K562 (cell line): ENCODE measurements around the gene MIEN1. TPM values are rescaled to one million over a fixed set of nuclear protein-coding genes. Genes with fewer than 3 reads are reported as not detected.

ENCODE experiments used
- ATAC-seq: fragments of 200-7000 bp; cut with Tn5 transposase; 3 replicates; pipeline ENCODE4 v1.9.1; 2020; ENCODE audit warnings: moderate library complexity
- BruUV-seq: library from RNA; stranded (reverse); fragments of 400-500 nt; replicated peaks from 2 replicates; lab custom pipeline; 2021; lab: Mats Ljungman, UMichigan
- CTCF ChIA-PET: fragments of 300-600 bp; formaldehyde crosslinking; extraction: SDS; loops from one replicate; lab custom pipeline; 2021; ENCODE audit warnings: low intra/inter-chr PET ratio; lab: Yijun Ruan, JAX
- POLR2A ChIA-PET: fragments of 300-600, 350-650 bp; sonication (Branson Sonifier 250); formaldehyde crosslinking; extraction: SDS; loops from one replicate; lab custom pipeline; 2021; ENCODE audit warnings: antibody characterized with exemption, inconsistent platforms; lab: Yijun Ruan, JAX
- DNase-seq, 4 experiments: peaks; one replicate each; pipeline versions ENCODE4 v3.0.0 to v3.0.0-alpha.2; 2011 to 2018; ENCODE audit warnings: low spot score in 3 of 4, mixed read lengths in 3 of 4; ENCODE audit errors: extremely low read depth in 1 of 4
- FAIRE-seq: peaks from 2 replicates; lab custom pipeline; 2011; peaks lifted over from hg19 to GRCh38; lab: Jason Lieb, UNC
- H2AFZ ChIP-seq: 2 replicates; pipeline ENCODE4 v1.6.0; 2011; ENCODE audit warnings: low read depth, low read length, control low read depth, inconsistent platforms
- H3K27ac ChIP-seq: fragments of 200-600 bp; 3 replicates; pipeline ENCODE4 v1.8.0; 2011; ENCODE audit warnings: low read depth, mild to moderate bottlenecking, control low read depth, inconsistent platforms, low read length, moderate library complexity, mixed read lengths; ENCODE audit errors: extremely low read depth
- H3K27me3 ChIP-seq, 2 experiments: fragments of 300-600 bp in 1 of 2; 2 replicates in 1 of 2; 3 replicates in 1 of 2; pipeline versions ENCODE4 v1.6.0 to v1.8.0; 2011; ENCODE audit warnings: inconsistent platforms in 2 of 2, low read length in 2 of 2, mild to moderate bottlenecking in 1 of 2, mixed read lengths in 1 of 2, moderate library complexity in 1 of 2; ENCODE audit not compliant: control insufficient read depth in 2 of 2, insufficient read depth in 2 of 2
- H3K36me3 ChIP-seq: fragments of 300-600 bp; 3 replicates; pipeline ENCODE4 v1.8.0; 2011; ENCODE audit warnings: mild to moderate bottlenecking, low read length, inconsistent platforms; ENCODE audit not compliant: control insufficient read depth, insufficient read depth
- H3K4me1 ChIP-seq, 2 experiments: fragments of 200-600 bp in 1 of 2; replicated peaks in 1 of 2; 2 replicates in 1 of 2; 3 replicates in 1 of 2; pipeline versions ENCODE4 v1.5.1 to v1.8.0; 2011; ENCODE audit warnings: inconsistent platforms in 2 of 2, low read length in 2 of 2, mild to moderate bottlenecking in 1 of 2, mixed read lengths in 1 of 2, moderate library complexity in 1 of 2; ENCODE audit not compliant: control insufficient read depth in 2 of 2, insufficient read depth in 2 of 2
- H3K4me2 ChIP-seq: 2 replicates; pipeline ENCODE4 v1.6.1; 2011; ENCODE audit warnings: low read length, control low read depth, inconsistent platforms, mixed read lengths; ENCODE audit not compliant: insufficient read depth
- H3K4me3 ChIP-seq: fragments of 200-600 bp; sonication (generic), shearing (Covaris generic); 2 replicates; pipeline ENCODE4 v1.5.1; 2016; ENCODE audit warnings: control low read depth, inconsistent platforms
- H3K79me2 ChIP-seq: fragments of 200-600 bp; 3 replicates; pipeline ENCODE4 v1.8.0; 2011; ENCODE audit warnings: low read length, inconsistent platforms; ENCODE audit not compliant: control insufficient read depth, insufficient read depth
- H3K9ac ChIP-seq, 2 experiments: 2 replicates each; pipeline versions ENCODE4 v1.6.0 to v1.6.1; 2011; ENCODE audit warnings: low read depth in 2 of 2, low read length in 2 of 2, control low read depth in 1 of 2, inconsistent platforms in 1 of 2, mild to moderate bottlenecking in 1 of 2, mixed read lengths in 1 of 2; ENCODE audit not compliant: insufficient read depth in 1 of 2
- H3K9me1 ChIP-seq: one replicate; pipeline ENCODE4 v1.6.0; 2011; ENCODE audit warnings: inconsistent platforms, mild to moderate bottlenecking, low read length, moderate library complexity; ENCODE audit not compliant: control insufficient read depth, insufficient read depth
- H3K9me3 ChIP-seq: replicated peaks from 2 replicates; pipeline ENCODE4 v1.5.1; 2011; ENCODE audit warnings: low read depth, low read length, inconsistent platforms; ENCODE audit not compliant: control insufficient read depth, insufficient read depth
- H4K20me1 ChIP-seq: replicated peaks from 2 replicates; pipeline ENCODE4 v1.6.1; 2011; ENCODE audit warnings: low read length, inconsistent platforms, mixed read lengths; ENCODE audit not compliant: control insufficient read depth, insufficient read depth
- BDP1 ChIP-seq: IDR thresholded peaks from 3 replicates; pipeline ENCODE4 v1.6.1; 2011; ENCODE audit not compliant: insufficient read length, insufficient read depth
- FOXA1 ChIP-seq: fragments of 450-650 bp; IDR thresholded peaks from 2 replicates; pipeline ENCODE4 v1.6.1; 2016; ENCODE audit warnings: mild to moderate bottlenecking, borderline replicate concordance
- HDAC8 ChIP-seq: fragments of 450-650 bp; IDR thresholded peaks from 2 replicates; pipeline ENCODE4 v1.6.1; 2016; ENCODE audit warnings: mild to moderate bottlenecking, missing genetic modification characterization, moderate library complexity, missing compliant biosample characterization
- HNRNPH1 ChIP-seq: fragments of 200-400 bp; formaldehyde crosslinking; optimal IDR thresholded peaks from 2 replicates; pipeline ENCODE3; 2017; ENCODE audit warnings: low read depth, mild to moderate bottlenecking, low read length, moderate library complexity
- MBD2 ChIP-seq: sonication (generic); IDR thresholded peaks from 2 replicates; pipeline ENCODE4 v1.6.1; 2016; ENCODE audit warnings: low read depth, borderline replicate concordance
- MTA1 ChIP-seq: fragments of 450-650 bp; IDR thresholded peaks from 2 replicates; pipeline ENCODE4 v1.6.1; 2017; ENCODE audit warnings: borderline replicate concordance
- MYBL2 ChIP-seq, 2 experiments: fragments of 450-650 bp in 1 of 2; sonication (generic) in 1 of 2; formaldehyde crosslinking in 1 of 2; IDR thresholded peaks; 2 replicates each; pipeline versions ENCODE4 v1.6.1 to v1.8.1; 2017 to 2022; ENCODE audit warnings: borderline replicate concordance in 1 of 2, inconsistent platforms in 1 of 2, low read depth in 1 of 2, mild to moderate bottlenecking in 1 of 2, missing genetic modification reagents in 1 of 2, moderate library complexity in 1 of 2
- TFAM ChIP-seq: fragments of 250-450 bp; sonication (Bioruptor Pico); conservative IDR thresholded peaks from 2 replicates; pipeline ENCODE4 v1.5.0; 2021; ENCODE audit warnings: mild to moderate bottlenecking, moderate library complexity
- TGIF2 ChIP-seq: sonication (generic); formaldehyde crosslinking; IDR thresholded peaks from 2 replicates; pipeline ENCODE4 v1.8.1; 2022; ENCODE audit warnings: mild to moderate bottlenecking, missing genetic modification reagents, moderate library complexity
- ZNF143 ChIP-seq: sonication (generic); formaldehyde crosslinking; IDR thresholded peaks from 2 replicates; pipeline ENCODE4 v1.9.0; 2022; ENCODE audit warnings: mild to moderate bottlenecking, missing genetic modification reagents
- ZNF79 ChIP-seq: fragments of 250-450 bp; sonication (Bioruptor Pico); IDR thresholded peaks from 2 replicates; pipeline ENCODE4 v1.4.0; 2020; ENCODE audit warnings: low read depth, mild to moderate bottlenecking, moderate library complexity
- WGBS: fragments of 100-300 bp; shearing (Covaris generic); methylation state at CpG from one replicate; pipeline ENCODE4 v1.1.6; 2016; ENCODE audit warnings: low coverage, mixed read lengths; ENCODE audit not compliant: insufficient coverage; ENCODE audit errors: missing lambda C conversion rate; 5-methylcytosine and 5-hydroxymethylcytosine counted together
- in situ Hi-C: fragments of 300-500 bp; cut with MboI; formaldehyde crosslinking; loops from 4 replicates; pipeline ENCODE4 v1.15.0; 2018; ENCODE audit warnings: inconsistent platforms, mixed read lengths
- intact Hi-C: fragments of 100-400 bp; cut with micrococcal nuclease; formaldehyde crosslinking; loops from 2 replicates; pipeline ENCODE4 v1.14.2; 2022
- polyA plus RNA-seq, 8 experiments: library from polyadenylated mRNA; depleted of rRNA in 4 of 8; stranded (reverse) in 5 of 8; unstranded in 3 of 8; fragments of >200 nt; fragmentation: Nextera tagmentation in 2 of 8; fragmentation: Illumina TruSeq in 1 of 8; extraction: Ambion mirVana in 2 of 8; extraction: Trizol in 1 of 8; gene quantifications; 2 replicates each; pipeline versions ENCODE4 v1.2.1 to v1.2.3, GENCODE V29; 2011 to 2014; ENCODE audit warnings: inconsistent platforms in 1 of 8, missing spikeins in 1 of 8
- total RNA-seq, 7 experiments: library from RNA; depleted of rRNA in 6 of 7; stranded (reverse); fragments of >200 nt in 6 of 7; fragmentation: Illumina TruSeq in 2 of 7; extraction: Trizol in 2 of 7; gene quantifications; 2 replicates each; pipeline versions ENCODE4 v1.2.1 to v1.2.3, GENCODE V29; 2011 to 2021; ENCODE audit warnings: low replicate concordance in 1 of 7
- TF ChIP-seq, protein P1 (sequence below), 2 experiments: fragments of 450-650 bp; conservative IDR thresholded peaks; 2 replicates each; pipeline ENCODE4 v1.6.1; 2017; ENCODE audit warnings: mild to moderate bottlenecking in 2 of 2, moderate library complexity in 2 of 2
- TF ChIP-seq, protein P2 (sequence below): fragments of 450-650 bp; formaldehyde crosslinking; IDR thresholded peaks from 2 replicates; pipeline ENCODE4 v1.4.0; 2022; ENCODE audit warnings: missing genetic modification characterization

Gene MIEN1
- total and polyA plus RNA-seq, 9 of the 15 experiments (the other 6 are each of a cell fraction or from before 2014, with no cell fraction given): 61.3 to 142 (median 78.9) TPM

DNA sequence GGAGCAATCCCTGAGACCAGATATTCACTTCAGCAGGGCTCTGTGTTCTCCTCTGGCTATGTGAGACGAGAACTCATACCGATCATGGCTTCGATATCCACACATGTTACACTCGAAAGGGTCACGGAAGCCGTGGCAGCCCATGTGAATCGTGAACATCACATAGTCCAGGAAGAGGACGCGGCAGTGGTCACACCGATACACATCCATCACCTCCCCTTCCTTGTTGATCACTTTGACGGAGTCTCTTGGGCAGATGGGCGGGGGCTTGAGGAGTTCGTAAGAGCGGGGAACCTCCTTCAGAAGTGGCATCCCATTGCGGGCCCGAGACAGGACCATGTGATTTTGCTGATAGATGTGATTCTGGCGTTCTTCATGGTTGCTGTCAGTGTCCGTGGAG lies 35.4 kb upstream of the MIEN1 start:
- Histone ChIP-seq H3K4me1 (no peaks in the 10 kb centered on the region), H3K4me3 (no peak overlapping the region), H3K27me3 (peaks cover 37 to 49% of the 10 kb centered on the region in 2 experiments), H4K20me1 (no peaks in the 10 kb centered on the region), H3K9ac (no peak overlapping the region), H3K9me3 (no peaks in the 10 kb centered on the region), H3K9me1 (no peaks in the 10 kb centered on the region), H3K79me2 (no peaks in the 10 kb centered on the region), H3K27ac (no peak overlapping the region), H2AFZ (no peak overlapping the region), H3K36me3 (no peaks in the 10 kb centered on the region), H3K4me2 (no peak overlapping the region)
- CTCF ChIA-PET: no interaction called here
- FAIRE-seq (peak; percentile 6), ATAC-seq (no peak), DNase-seq (no peak)
- 19% methylated on average over 18 of the region's 18 CpGs for WGBS
- in situ Hi-C loops: no loop called here
- POLR2A ChIA-PET: interaction anchor here (1.2 kb wide), 1 partner anchor 21 kb away, joined by 4 read pairs; no protein-coding TSS in a partner anchor
- no TSS peak for BruUV-seq
- TF ChIP-seq, protein P1, sequence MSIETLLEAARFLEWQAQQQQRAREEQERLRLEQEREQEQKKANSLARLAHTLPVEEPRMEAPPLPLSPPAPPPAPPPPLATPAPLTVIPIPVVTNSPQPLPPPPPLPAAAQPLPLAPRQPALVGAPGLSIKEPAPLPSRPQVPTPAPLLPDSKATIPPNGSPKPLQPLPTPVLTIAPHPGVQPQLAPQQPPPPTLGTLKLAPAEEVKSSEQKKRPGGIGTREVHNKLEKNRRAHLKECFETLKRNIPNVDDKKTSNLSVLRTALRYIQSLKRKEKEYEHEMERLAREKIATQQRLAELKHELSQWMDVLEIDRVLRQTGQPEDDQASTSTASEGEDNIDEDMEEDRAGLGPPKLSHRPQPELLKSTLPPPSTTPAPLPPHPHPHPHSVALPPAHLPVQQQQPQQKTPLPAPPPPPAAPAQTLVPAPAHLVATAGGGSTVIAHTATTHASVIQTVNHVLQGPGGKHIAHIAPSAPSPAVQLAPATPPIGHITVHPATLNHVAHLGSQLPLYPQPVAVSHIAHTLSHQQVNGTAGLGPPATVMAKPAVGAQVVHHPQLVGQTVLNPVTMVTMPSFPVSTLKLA (conservative IDR thresholded peaks at IDR 0.05): no peak
- TF ChIP-seq, protein P2, sequence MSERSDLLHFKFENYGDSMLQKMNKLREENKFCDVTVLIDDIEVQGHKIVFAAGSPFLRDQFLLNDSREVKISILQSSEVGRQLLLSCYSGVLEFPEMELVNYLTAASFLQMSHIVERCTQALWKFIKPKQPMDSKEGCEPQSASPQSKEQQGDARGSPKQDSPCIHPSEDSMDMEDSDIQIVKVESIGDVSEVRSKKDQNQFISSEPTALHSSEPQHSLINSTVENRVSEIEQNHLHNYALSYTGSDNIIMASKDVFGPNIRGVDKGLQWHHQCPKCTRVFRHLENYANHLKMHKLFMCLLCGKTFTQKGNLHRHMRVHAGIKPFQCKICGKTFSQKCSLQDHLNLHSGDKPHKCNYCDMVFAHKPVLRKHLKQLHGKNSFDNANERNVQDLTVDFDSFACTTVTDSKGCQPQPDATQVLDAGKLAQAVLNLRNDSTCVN (CRISPR knock-in tag): no peak
- TF ChIP-seq HNRNPH1: no peak
- no peak for TF ChIP-seq MTA1
- no peak for TF ChIP-seq BDP1
- TF ChIP-seq ZNF79: no peak
- TF ChIP-seq HDAC8 (tag): no peak
- TF ChIP-seq MYBL2 (IDR thresholded peaks at IDR 0.05; ENCODE audit: low read depth): no peak
- no peak for TF ChIP-seq MYBL2 (CRISPR knock-in tag; IDR thresholded peaks at IDR 0.05; ENCODE audit: borderline replicate concordance)
- TF ChIP-seq ZNF143 (CRISPR knock-in tag): no peak
- TF ChIP-seq MBD2: no peak
- no peak for TF ChIP-seq FOXA1
- TF ChIP-seq TGIF2 (CRISPR knock-in tag): no peak
- TF ChIP-seq TFAM (CRISPR knock-in tag): no peak
- intact Hi-C loops: no loop called here
